Calu3 (cell line): ENCODE results near the gene NSD1. TPM values are rescaled to one million over a fixed set of nuclear protein-coding genes. Genes with fewer than 3 reads are reported as not detected.
A peak's percentile ranks its signal among the peaks of the same experiment; 100 is the strongest.

ENCODE experiments used
- BruUV-seq: library from RNA; stranded (reverse); fragments of 400-500 nt; replicated peaks from 2 replicates; lab custom pipeline; 2021; lab: Mats Ljungman, UMichigan
- CTCF ChIA-PET: fragments of 300-600 bp; sonication (Branson Sonifier 250); formaldehyde crosslinking; loops from one replicate; lab custom pipeline; 2022; ENCODE audit warnings: antibody characterized with exemption; lab: Charles Lee
- DNase-seq: peaks from one replicate; pipeline ENCODE4 v3.0.0; 2022
- H3K27ac Mint-ChIP-seq: one replicate; pipeline ENCODE4 v1.8.0; 2022; ENCODE audit warnings: mixed read lengths; ENCODE audit not compliant: unreplicated experiment
- H3K27me3 Mint-ChIP-seq: one replicate; pipeline ENCODE4 v1.8.0; 2022; ENCODE audit warnings: mixed read lengths; ENCODE audit not compliant: unreplicated experiment
- H3K36me3 Mint-ChIP-seq: one replicate; pipeline ENCODE4 v1.8.0; 2022; ENCODE audit warnings: mild to moderate bottlenecking, moderate library complexity, mixed read lengths; ENCODE audit not compliant: insufficient read depth, unreplicated experiment
- H3K4me1 Mint-ChIP-seq: one replicate; pipeline ENCODE4 v1.8.0; 2022; ENCODE audit warnings: mild to moderate bottlenecking, low read depth, mixed read lengths; ENCODE audit not compliant: unreplicated experiment
- H3K4me3 Mint-ChIP-seq: one replicate; pipeline ENCODE4 v1.8.0; 2022; ENCODE audit warnings: mild to moderate bottlenecking, low read depth, moderate library complexity, mixed read lengths; ENCODE audit not compliant: unreplicated experiment
- H3K9me3 Mint-ChIP-seq: one replicate; pipeline ENCODE4 v1.8.0; 2022; ENCODE audit warnings: low read depth, mixed read lengths; ENCODE audit not compliant: unreplicated experiment
- intact Hi-C: fragments of 100-400 bp; cut with micrococcal nuclease; formaldehyde crosslinking; loops from one replicate; pipeline ENCODE4 v1.10.0; 2022; ENCODE audit not compliant: unreplicated experiment
- total RNA-seq: library from RNA; stranded (reverse); gene quantifications from 2 replicates; pipeline ENCODE4 v1.2.3, GENCODE V29; 2022
- TF ChIP-seq, protein P1 (sequence below): fragments of 200-600 bp; IDR thresholded peaks from one replicate; pipeline ENCODE4 v1.8.0; 2022; ENCODE audit warnings: antibody characterized with exemption; ENCODE audit not compliant: unreplicated experiment

NSD1 gene
- total RNA-seq, 1 experiment from 2014 or later = 61.4 TPM

GRCh38 chr5:177307544-177308363 lies 174.2 kb downstream of the NSD1 start:
- Mint-ChIP-seq H3K36me3 (peaks cover 95% of the 10 kb centered on the region), H3K27ac (no peak overlapping the region), H3K9me3 (no peaks in the 10 kb centered on the region), H3K4me3 (no peak overlapping the region), H3K27me3 (no peaks in the 10 kb centered on the region), H3K4me1 (peaks cover 50% of the 10 kb centered on the region)
- TF ChIP-seq, protein P1, sequence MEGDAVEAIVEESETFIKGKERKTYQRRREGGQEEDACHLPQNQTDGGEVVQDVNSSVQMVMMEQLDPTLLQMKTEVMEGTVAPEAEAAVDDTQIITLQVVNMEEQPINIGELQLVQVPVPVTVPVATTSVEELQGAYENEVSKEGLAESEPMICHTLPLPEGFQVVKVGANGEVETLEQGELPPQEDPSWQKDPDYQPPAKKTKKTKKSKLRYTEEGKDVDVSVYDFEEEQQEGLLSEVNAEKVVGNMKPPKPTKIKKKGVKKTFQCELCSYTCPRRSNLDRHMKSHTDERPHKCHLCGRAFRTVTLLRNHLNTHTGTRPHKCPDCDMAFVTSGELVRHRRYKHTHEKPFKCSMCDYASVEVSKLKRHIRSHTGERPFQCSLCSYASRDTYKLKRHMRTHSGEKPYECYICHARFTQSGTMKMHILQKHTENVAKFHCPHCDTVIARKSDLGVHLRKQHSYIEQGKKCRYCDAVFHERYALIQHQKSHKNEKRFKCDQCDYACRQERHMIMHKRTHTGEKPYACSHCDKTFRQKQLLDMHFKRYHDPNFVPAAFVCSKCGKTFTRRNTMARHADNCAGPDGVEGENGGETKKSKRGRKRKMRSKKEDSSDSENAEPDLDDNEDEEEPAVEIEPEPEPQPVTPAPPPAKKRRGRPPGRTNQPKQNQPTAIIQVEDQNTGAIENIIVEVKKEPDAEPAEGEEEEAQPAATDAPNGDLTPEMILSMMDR = no peak
- no peak for DNase-seq
- CTCF ChIA-PET = interaction anchor here (1.0 kb wide), 1 partner anchor 11 kb away, joined by 4 read pairs; no protein-coding TSS in a partner anchor
- no TSS peak for BruUV-seq
- intact Hi-C loops = no loop called here

- Mint-ChIP-seq H3K36me3 (peaks cover 86% of the 10 kb centered on the region), H3K27me3 (no peaks in the 10 kb centered on the region), H3K9me3 (no peaks in the 10 kb centered on the region), H3K27ac (no peak overlapping the region), H3K4me3 (no peak overlapping the region), H3K4me1 (peaks cover 55% of the 10 kb centered on the region)
- DNase-seq = no peak
- intact Hi-C loops = no loop called here
- CTCF ChIA-PET = interaction anchor here (1.9 to 2.5 kb wide), 3 partner anchors 53 to 146 kb away, joined by 4 to 19 read pairs (median 6); no protein-coding TSS in a partner anchor
- no TSS peak for BruUV-seq
- TF ChIP-seq, protein P1 = no peak
Observed at GRCh38 chr5:177308740-177309139, 175.2 kb downstream of the NSD1 start.

- CTCF ChIA-PET = interaction anchor here (0.6 to 2.8 kb wide), 19 partner anchors 9 to 191 kb away, joined by 3 to 19 read pairs (median 4); partner anchors contain the start of genes GRK6, LMAN2 and PRR7
- intact Hi-C loops = loop anchor here (5.0 kb wide), 1 partner anchor 143 kb away; no protein-coding TSS in a partner anchor
- peak; percentile 90 for DNase-seq
- H3K4me3 Mint-ChIP-seq = peak overlapping the region; percentile 30
- H3K27me3 Mint-ChIP-seq = no peaks in the 10 kb centered on the region
- H3K36me3 Mint-ChIP-seq = peaks cover 78% of the 10 kb centered on the region
- no peak overlapping the region for H3K27ac Mint-ChIP-seq
- TF ChIP-seq, protein P1 = peak; percentile 92
- BruUV-seq = TSS peak; percentile 22
- no peaks in the 10 kb centered on the region for H3K9me3 Mint-ChIP-seq
- peaks cover 56% of the 10 kb centered on the region for H3K4me1 Mint-ChIP-seq
Observed at GRCh38 chr5:177309351-177310191, 176.0 kb downstream of the NSD1 start.

DNA sequence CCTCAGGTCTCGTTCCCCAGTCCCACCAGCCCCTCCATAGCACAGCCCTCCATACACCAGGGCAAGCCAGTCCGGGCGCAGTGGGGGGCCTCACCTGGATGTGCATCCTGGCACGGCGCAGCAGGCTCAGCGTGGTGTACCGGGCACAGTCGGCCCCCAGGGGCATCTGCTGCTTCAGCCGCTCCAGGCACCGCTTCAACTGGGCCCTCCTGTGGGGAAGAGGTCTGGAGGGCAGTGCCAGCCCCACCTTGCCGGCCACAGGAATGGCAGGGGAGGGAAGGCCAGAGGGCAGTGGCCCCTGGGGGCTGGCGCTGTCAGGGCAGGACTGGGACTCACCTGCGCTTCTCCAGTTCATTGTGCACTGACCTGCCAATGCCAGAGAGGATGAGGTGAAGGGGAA lies 176.8 kb downstream of the NSD1 start:
- BruUV-seq = no TSS peak
- CTCF ChIA-PET = interaction anchor here (0.6 to 2.8 kb wide), 19 partner anchors 8 to 191 kb away, joined by 3 to 19 read pairs (median 4); partner anchors contain the start of genes GRK6, LMAN2 and PRR7
- H3K4me3 Mint-ChIP-seq = peak overlapping the region; percentile 71
- no peak overlapping the region for H3K27ac Mint-ChIP-seq
- TF ChIP-seq, protein P1 = no peak
- no peaks in the 10 kb centered on the region for H3K9me3 Mint-ChIP-seq
- H3K27me3 Mint-ChIP-seq = no peaks in the 10 kb centered on the region
- intact Hi-C loops = loop anchor here (5.0 kb wide), 1 partner anchor 142 kb away; no protein-coding TSS in a partner anchor
- H3K4me1 Mint-ChIP-seq = peaks cover 48% of the 10 kb centered on the region
- peaks cover 70% of the 10 kb centered on the region for H3K36me3 Mint-ChIP-seq
- no peak for DNase-seq
